OCI-LY1 (cell line): ENCODE data around the gene GNG12.

ENCODE experiments used
- H2AFZ ChIP-seq: fragments of 200-600 bp; sonication (generic), shearing (Covaris generic); 2 replicates; pipeline ENCODE4 v1.6.0; 2014; ENCODE audit warnings: antibody characterized with exemption, mild to moderate bottlenecking, low read length
- H3F3A ChIP-seq: fragments of 200-600 bp; sonication (generic), shearing (Covaris generic); 2 replicates; pipeline ENCODE4 v1.6.0; 2014; ENCODE audit warnings: mild to moderate bottlenecking, antibody characterized with exemption, low read length, moderate library complexity; ENCODE audit not compliant: insufficient read depth
- H3K27ac ChIP-seq: fragments of 200-600 bp; sonication (generic); 2 replicates; pipeline ENCODE4 v1.5.1; 2014; ENCODE audit warnings: low read length, mixed run types, mild to moderate bottlenecking, low read depth; ENCODE audit not compliant: poor library complexity, severe bottlenecking
- H3K27me3 ChIP-seq: fragments of 200-600 bp; sonication (generic); 2 replicates; pipeline ENCODE4 v1.6.0; 2014; ENCODE audit warnings: antibody characterized with exemption, mild to moderate bottlenecking, low read length, moderate library complexity; ENCODE audit not compliant: insufficient read depth
- H3K36me3 ChIP-seq: fragments of 200-600 bp; sonication (generic); 2 replicates; pipeline ENCODE4 v1.6.1; 2014; ENCODE audit warnings: mild to moderate bottlenecking, antibody characterized with exemption, low read length, moderate library complexity, mixed read lengths; ENCODE audit not compliant: insufficient read depth
- H3K4me1 ChIP-seq: fragments of 200-600 bp; sonication (generic); 2 replicates; pipeline ENCODE4 v1.5.1; 2014; ENCODE audit warnings: mild to moderate bottlenecking, low read length, moderate library complexity; ENCODE audit not compliant: insufficient read depth, severe bottlenecking
- H3K4me2 ChIP-seq: fragments of 200-600 bp; sonication (generic), shearing (Covaris generic); 2 replicates; pipeline ENCODE4 v1.6.1; 2014; ENCODE audit warnings: low read length
- H3K4me3 ChIP-seq: fragments of 200-600 bp; sonication (generic); 2 replicates; pipeline ENCODE4 v1.5.1; 2014; ENCODE audit warnings: low read length, low read depth, mild to moderate bottlenecking, mixed read lengths; ENCODE audit not compliant: poor library complexity, severe bottlenecking
- H3K79me2 ChIP-seq: fragments of 200-600 bp; shearing (Covaris generic); 2 replicates; pipeline ENCODE4 v1.6.1; 2016; ENCODE audit warnings: mixed run types, low read length, mixed read lengths; ENCODE audit not compliant: insufficient read depth
- H3K9ac ChIP-seq: fragments of 200-600 bp; sonication (generic), shearing (Covaris generic); 2 replicates; pipeline ENCODE4 v1.6.1; 2014; ENCODE audit warnings: mild to moderate bottlenecking, low read length, mixed read lengths
- H3K9me2 ChIP-seq: fragments of 200-600 bp; sonication (generic), shearing (Covaris generic); 2 replicates; pipeline ENCODE4 v1.6.1; 2014; ENCODE audit warnings: low read depth, mild to moderate bottlenecking, low read length, mixed read lengths
- H3K9me3 ChIP-seq: fragments of 200-600 bp; shearing (Covaris generic); 2 replicates; pipeline ENCODE4 v1.6.1; 2014; ENCODE audit warnings: low read length, mixed read lengths
- H4K20me1 ChIP-seq: fragments of 200-600 bp; sonication (generic), shearing (Covaris generic); 2 replicates; pipeline ENCODE4 v1.6.0; 2016; ENCODE audit warnings: mild to moderate bottlenecking, low read length; ENCODE audit not compliant: insufficient read depth
- EZH2 ChIP-seq: fragments of 200-600 bp; sonication (generic), shearing (Covaris generic); IDR thresholded peaks from 2 replicates; pipeline ENCODE4 v1.8.0; 2017; ENCODE audit warnings: borderline replicate concordance, mixed run types, mild to moderate bottlenecking, antibody characterized with exemption, low read length, moderate library complexity, mixed read lengths
- TF ChIP-seq, protein P1 (sequence below): fragments of 200-600 bp; sonication (generic), shearing (Covaris generic); IDR thresholded peaks from 2 replicates; pipeline ENCODE4 v1.5.1; 2017; ENCODE audit warnings: mild to moderate bottlenecking, antibody characterized with exemption, low read length, moderate library complexity, mixed read lengths

GNG12 gene

DNA sequence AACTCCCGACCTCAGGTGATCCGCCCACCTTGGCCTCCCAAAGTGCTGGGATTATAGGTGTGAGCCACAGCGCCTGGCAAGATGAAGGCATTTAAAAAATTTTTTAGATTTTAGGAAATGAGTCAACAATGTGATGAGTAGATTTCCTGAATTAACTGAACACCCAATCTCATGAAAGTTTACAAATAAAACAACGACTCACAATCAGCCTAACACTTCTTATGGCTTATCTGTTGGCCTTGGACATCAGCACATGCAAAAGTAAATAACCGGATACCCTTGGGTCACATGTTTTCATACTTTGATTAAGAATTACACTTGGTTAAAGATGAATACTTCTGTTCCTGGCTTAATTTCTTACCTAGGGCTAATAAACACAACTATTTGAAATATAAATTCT is 3.0 kb downstream of the GNG12 start:
- H2AFZ ChIP-seq, result no peak overlapping the region
- H4K20me1 ChIP-seq, result no peaks in the 10 kb centered on the region
- no peaks in the 10 kb centered on the region for H3K9me3 ChIP-seq
- no peaks in the 10 kb centered on the region for H3K4me1 ChIP-seq
- no peaks in the 10 kb centered on the region for H3F3A ChIP-seq
- no peak overlapping the region for H3K9ac ChIP-seq
- H3K4me3 ChIP-seq, result no peak overlapping the region
- TF ChIP-seq EZH2, result no peak
- TF ChIP-seq, protein P1, sequence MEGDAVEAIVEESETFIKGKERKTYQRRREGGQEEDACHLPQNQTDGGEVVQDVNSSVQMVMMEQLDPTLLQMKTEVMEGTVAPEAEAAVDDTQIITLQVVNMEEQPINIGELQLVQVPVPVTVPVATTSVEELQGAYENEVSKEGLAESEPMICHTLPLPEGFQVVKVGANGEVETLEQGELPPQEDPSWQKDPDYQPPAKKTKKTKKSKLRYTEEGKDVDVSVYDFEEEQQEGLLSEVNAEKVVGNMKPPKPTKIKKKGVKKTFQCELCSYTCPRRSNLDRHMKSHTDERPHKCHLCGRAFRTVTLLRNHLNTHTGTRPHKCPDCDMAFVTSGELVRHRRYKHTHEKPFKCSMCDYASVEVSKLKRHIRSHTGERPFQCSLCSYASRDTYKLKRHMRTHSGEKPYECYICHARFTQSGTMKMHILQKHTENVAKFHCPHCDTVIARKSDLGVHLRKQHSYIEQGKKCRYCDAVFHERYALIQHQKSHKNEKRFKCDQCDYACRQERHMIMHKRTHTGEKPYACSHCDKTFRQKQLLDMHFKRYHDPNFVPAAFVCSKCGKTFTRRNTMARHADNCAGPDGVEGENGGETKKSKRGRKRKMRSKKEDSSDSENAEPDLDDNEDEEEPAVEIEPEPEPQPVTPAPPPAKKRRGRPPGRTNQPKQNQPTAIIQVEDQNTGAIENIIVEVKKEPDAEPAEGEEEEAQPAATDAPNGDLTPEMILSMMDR, result no peak
- H3K27ac ChIP-seq, result no peak overlapping the region
- H3K36me3 ChIP-seq, result no peaks in the 10 kb centered on the region
- no peaks in the 10 kb centered on the region for H3K79me2 ChIP-seq
- H3K27me3 ChIP-seq, result no peaks in the 10 kb centered on the region
- H3K4me2 ChIP-seq, result no peak overlapping the region
- H3K9me2 ChIP-seq, result no peaks in the 10 kb centered on the region

- Histone ChIP-seq H3F3A (no peaks in the 10 kb centered on the region), H2AFZ (no peak overlapping the region), H3K9me3 (no peaks in the 10 kb centered on the region), H3K27me3 (no peaks in the 10 kb centered on the region), H3K9me2 (no peaks in the 10 kb centered on the region), H3K4me3 (no peak overlapping the region), H3K9ac (no peak overlapping the region), H3K27ac (no peak overlapping the region), H3K4me1 (no peaks in the 10 kb centered on the region), H3K4me2 (no peak overlapping the region), H3K36me3 (no peaks in the 10 kb centered on the region), H4K20me1 (no peaks in the 10 kb centered on the region), H3K79me2 (no peaks in the 10 kb centered on the region)
- TF ChIP-seq, protein P1, result no peak
- TF ChIP-seq EZH2, result no peak
These were observed 5.6 kb downstream of the GNG12 start for GRCh38 chr1:67827688-67828087.

DNA sequence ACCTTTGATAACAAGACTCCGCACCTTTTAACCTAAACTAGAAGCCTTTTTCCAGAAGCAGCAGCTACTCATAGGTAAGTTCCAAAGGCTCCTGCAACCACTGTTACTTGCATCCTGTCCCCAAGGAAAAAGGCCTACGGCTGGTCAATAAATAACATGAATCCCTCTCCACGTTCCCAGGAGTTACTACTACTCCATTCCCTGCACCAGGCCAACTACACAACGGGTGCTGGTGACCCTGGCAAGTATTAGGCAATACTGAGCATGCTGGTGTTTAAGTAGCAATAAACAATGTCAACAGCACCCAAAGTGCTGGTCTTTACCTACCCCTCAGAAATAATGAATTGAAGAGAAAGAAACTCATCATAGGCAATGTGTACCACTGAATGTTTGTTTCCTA is 7.7 kb downstream of the GNG12 start:
- no peaks in the 10 kb centered on the region for H3K9me2 ChIP-seq
- H3K79me2 ChIP-seq, result no peaks in the 10 kb centered on the region
- no peak for TF ChIP-seq EZH2
- TF ChIP-seq, protein P1, result no peak

More for the DNA sequence above, 7.7 kb downstream of the GNG12 start:
- no peaks in the 10 kb centered on the region for H3K9me3 ChIP-seq
- H3F3A ChIP-seq, result no peaks in the 10 kb centered on the region
- no peak overlapping the region for H3K27ac ChIP-seq
- H3K4me3 ChIP-seq, result no peak overlapping the region
- no peak overlapping the region for H3K4me2 ChIP-seq
- H4K20me1 ChIP-seq, result no peaks in the 10 kb centered on the region
- H3K4me1 ChIP-seq, result no peaks in the 10 kb centered on the region
- no peak overlapping the region for H3K9ac ChIP-seq
- no peak overlapping the region for H2AFZ ChIP-seq
- no peaks in the 10 kb centered on the region for H3K36me3 ChIP-seq
- H3K27me3 ChIP-seq, result no peaks in the 10 kb centered on the region
